ENCODE results near the gene CHMP1A. TPM values are rescaled to one million over a fixed set of nuclear protein-coding genes. Genes with fewer than 3 reads are reported as not detected.
A peak's percentile ranks its signal among the peaks of the same experiment; 100 is the strongest.

The CHMP1A gene
- total RNA-seq, 1 donor from 2014 or later, result 37.3 TPM

DNA sequence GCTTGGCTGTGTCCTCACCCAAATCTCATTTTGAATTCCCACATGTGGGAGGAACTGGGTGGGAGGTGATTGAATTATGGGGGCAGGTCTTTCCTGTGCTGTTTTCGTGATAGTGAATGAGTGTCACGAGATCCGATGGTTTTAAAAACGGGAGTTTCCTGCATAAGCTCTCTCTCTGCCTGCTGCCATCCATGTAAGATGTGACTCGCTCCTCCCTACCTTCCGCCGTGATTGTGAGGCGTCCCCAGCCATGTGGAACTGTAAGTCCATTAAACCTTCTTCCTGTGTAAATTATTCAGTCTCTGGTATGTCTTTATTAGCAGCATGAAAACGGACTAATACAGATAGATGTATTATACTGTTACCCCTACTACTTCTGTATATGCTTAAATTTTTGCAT is 3.7 kb upstream of the CHMP1A start:
- no peak overlapping the region for H3K27ac ChIP-seq (replicated peaks)
- no peak for DNase-seq
- H3K4me1 ChIP-seq, result peaks cover 39% of the 10 kb centered on the region
- TF ChIP-seq, protein P1, sequence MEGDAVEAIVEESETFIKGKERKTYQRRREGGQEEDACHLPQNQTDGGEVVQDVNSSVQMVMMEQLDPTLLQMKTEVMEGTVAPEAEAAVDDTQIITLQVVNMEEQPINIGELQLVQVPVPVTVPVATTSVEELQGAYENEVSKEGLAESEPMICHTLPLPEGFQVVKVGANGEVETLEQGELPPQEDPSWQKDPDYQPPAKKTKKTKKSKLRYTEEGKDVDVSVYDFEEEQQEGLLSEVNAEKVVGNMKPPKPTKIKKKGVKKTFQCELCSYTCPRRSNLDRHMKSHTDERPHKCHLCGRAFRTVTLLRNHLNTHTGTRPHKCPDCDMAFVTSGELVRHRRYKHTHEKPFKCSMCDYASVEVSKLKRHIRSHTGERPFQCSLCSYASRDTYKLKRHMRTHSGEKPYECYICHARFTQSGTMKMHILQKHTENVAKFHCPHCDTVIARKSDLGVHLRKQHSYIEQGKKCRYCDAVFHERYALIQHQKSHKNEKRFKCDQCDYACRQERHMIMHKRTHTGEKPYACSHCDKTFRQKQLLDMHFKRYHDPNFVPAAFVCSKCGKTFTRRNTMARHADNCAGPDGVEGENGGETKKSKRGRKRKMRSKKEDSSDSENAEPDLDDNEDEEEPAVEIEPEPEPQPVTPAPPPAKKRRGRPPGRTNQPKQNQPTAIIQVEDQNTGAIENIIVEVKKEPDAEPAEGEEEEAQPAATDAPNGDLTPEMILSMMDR (IDR thresholded peaks at IDR 0.05; ENCODE audit: borderline replicate concordance), result no peak
- peaks cover 22% of the 10 kb centered on the region for H3K36me3 ChIP-seq
- no peaks in the 10 kb centered on the region for H3K9me3 ChIP-seq (replicated peaks)
- intact Hi-C loops (cut with micrococcal nuclease), result no loop called here
- H3K27me3 ChIP-seq (ENCODE audit: low read depth), result no peaks in the 10 kb centered on the region
- H3K4me3 ChIP-seq, result no peak overlapping the region

DNA sequence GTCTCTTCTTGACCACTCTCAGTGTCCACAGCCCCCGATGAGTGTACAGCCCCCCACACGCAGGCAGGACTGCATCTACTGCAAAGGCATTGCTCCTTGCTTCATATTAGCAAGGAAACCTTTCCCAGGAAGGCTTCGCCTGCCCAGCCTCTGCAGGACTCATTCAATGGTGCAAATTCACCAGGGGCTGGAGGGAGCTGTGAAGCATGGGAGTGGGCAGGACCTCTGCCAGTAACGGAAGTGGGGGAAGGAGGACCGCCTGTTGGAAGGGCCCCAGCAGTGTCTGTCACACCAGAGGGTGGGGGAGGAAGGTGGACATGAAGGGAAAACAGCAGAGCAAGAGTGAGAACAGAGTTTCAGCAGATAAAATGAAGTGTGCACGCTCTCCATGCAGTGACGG is 2.6 kb upstream of the CHMP1A start:
- no peaks in the 10 kb centered on the region for H3K9me3 ChIP-seq (replicated peaks)
- H3K4me3 ChIP-seq, result no peak overlapping the region
- intact Hi-C loops (cut with micrococcal nuclease), result no loop called here
- TF ChIP-seq, protein P1 (IDR thresholded peaks at IDR 0.05; ENCODE audit: borderline replicate concordance), result no peak
- DNase-seq, result no peak
- no peak overlapping the region for H3K27ac ChIP-seq (replicated peaks)
- peaks cover 22% of the 10 kb centered on the region for H3K36me3 ChIP-seq
- H3K27me3 ChIP-seq (ENCODE audit: low read depth), result no peaks in the 10 kb centered on the region
- H3K4me1 ChIP-seq, result peaks cover 41% of the 10 kb centered on the region

DNA sequence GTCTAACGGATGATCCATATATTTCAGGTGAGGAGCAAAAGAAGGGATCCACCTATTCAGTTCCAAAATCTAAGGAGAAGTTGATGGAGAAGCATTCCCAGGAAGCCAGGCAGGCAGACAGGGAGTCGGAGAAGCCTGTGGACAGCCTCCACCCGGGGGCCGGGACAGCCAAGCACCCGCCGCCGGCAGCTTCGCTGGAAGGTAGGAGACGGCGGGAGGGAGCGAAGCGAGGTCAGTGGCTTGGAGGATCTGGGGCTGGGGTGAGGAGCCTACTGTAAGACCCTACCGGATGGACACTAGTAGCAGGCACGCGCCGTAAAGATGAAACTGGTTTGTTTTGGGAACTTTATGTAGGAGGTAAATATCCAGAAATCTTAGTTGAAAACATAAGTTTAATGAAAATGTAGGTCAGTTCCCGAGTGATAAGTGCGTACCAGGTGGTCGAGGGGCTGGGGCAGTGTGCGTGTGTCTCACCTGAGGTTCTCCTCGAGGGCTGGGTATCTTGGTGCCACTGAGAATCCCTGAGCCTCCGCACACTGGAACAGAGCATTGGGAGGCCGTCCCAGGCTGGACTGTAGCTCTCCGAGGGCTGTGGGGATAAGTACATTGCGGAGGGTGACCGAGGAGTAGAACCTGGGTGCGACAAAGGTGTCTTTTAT is 842 bp upstream of the CHMP1A start:
- TF ChIP-seq, protein P1 (IDR thresholded peaks at IDR 0.05; ENCODE audit: borderline replicate concordance), result no peak
- intact Hi-C loops (cut with micrococcal nuclease), result no loop called here

DNA sequence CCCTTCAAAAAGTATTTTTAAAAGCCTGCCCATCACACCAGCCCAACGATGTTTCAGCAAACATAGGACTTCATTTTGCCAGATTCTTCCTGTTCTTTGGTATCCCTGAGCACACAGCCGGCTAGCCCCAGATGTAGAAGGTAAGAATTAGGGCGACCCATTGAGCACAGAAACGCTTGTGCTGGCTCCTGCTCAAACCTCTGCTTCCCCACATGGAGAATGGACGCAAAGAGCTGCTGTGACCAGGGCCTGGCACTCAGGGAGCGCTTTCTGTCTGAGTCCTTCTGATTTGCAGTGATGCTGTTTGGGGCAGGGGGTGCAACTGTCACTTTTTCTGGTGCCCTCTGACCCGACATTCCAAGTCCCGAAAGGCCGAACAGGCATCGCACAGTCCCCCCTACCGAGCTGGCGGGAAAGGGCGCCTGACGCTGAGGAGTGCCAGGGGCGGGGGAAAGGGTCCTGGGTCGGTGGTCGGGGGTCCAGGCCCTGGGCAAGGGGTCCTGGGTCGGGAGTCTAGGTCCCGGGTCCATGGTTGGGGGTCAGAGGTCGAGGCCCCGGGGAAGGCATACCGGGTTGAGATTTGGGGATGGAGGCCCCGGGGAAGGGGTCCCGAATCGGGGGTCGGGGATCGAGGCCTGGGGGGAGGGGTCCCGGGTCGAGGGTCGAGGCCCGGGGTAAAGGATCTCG is 930 bp downstream of the CHMP1A start:
- intact Hi-C loops (cut with micrococcal nuclease), result no loop called here
- H3K27ac ChIP-seq (replicated peaks), result peak overlapping the region; percentile 87

More for the DNA sequence above, 842 bp upstream of the CHMP1A start:
- H3K9me3 ChIP-seq (replicated peaks), result no peaks in the 10 kb centered on the region
- peaks cover 18% of the 10 kb centered on the region for H3K36me3 ChIP-seq
- H3K4me3 ChIP-seq, result peak overlapping the region; percentile 86
- peaks cover 41% of the 10 kb centered on the region for H3K4me1 ChIP-seq
- H3K27ac ChIP-seq (replicated peaks), result peak overlapping the region; percentile 87
- H3K27me3 ChIP-seq (ENCODE audit: low read depth), result no peaks in the 10 kb centered on the region
- DNase-seq, result no peak

DNA sequence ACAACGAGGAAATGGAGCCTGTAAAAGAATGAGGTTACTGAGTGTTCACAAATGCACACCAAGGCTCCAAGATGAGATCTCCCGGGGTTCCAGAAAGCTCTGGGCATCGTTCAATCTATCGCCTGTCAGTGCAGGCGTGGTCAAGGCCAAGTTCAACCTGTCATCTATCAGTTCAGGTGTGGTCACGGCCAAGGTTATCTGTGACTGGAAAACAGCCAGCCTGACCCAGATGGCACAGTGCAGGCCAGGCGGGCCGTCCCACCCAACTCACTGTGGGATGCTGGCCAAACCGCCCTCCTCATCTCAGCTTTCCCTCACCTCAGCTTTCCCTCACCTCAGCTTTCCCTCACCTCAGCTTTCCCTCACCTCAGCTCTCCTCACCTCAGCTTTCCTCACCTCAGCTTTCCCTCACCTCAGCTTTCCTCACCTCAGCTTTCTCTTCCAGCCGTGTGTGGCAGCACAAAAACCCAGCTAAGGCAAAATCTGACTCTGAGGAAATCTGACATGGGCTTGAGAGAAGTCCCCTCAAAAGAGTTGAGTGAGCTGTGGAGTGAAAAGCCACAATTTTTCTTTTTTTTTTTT is 2.4 kb downstream of the CHMP1A start:
- Histone ChIP-seq H3K4me1 (peaks cover 37% of the 10 kb centered on the region), H3K4me3 (no peak overlapping the region), H3K27ac (replicated peaks) (no peak overlapping the region), H3K9me3 (replicated peaks) (no peaks in the 10 kb centered on the region), H3K27me3 (ENCODE audit: low read depth) (no peaks in the 10 kb centered on the region), H3K36me3 (peaks cover 28% of the 10 kb centered on the region)
- DNase-seq, result no peak
- intact Hi-C loops (cut with micrococcal nuclease), result no loop called here
- TF ChIP-seq, protein P1 (IDR thresholded peaks at IDR 0.05; ENCODE audit: borderline replicate concordance), result no peak

More for the DNA sequence above, 930 bp downstream of the CHMP1A start:
- TF ChIP-seq, protein P1 (IDR thresholded peaks at IDR 0.05; ENCODE audit: borderline replicate concordance), result no peak
- H3K9me3 ChIP-seq (replicated peaks), result no peaks in the 10 kb centered on the region
- no peaks in the 10 kb centered on the region for H3K27me3 ChIP-seq (ENCODE audit: low read depth)
- peaks cover 26% of the 10 kb centered on the region for H3K36me3 ChIP-seq
- H3K4me3 ChIP-seq, result peak overlapping the region; percentile 86
- peaks cover 41% of the 10 kb centered on the region for H3K4me1 ChIP-seq
- no peak for DNase-seq

Measured in left ventricle myocardium inferior (tissue), 1 donor.